HG02763 (cell line): ENCODE data around the gene SEC11C.

Experiments used
- ATAC-seq: cut with Tn5 transposase; IDR thresholded peaks from one replicate; pipeline ENCODE4 v1.9.1; 2021; ENCODE audit warnings: mild to moderate bottlenecking, moderate library complexity; ENCODE audit not compliant: unreplicated experiment

The SEC11C gene

DNA sequence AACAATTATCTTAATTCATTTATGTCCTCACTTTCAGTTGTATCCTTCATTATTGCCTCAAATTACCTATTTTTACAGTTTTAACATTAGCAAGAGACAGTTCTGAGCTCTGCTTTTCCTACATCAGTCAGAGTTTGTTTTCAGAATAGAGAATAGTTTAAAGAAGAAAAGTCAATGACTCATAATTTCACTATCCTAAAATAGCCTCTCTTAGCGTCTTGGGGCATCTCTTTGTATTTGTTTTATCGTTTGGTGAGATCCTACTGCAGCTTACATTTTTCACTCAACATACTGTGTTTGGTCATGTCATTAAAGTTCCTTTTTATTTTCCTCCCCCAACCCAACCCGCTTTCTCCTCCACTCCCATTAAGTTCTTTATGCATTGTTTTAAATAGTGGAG, 3.8 kb downstream of the SEC11C start:
- no peak for ATAC-seq

DNA sequence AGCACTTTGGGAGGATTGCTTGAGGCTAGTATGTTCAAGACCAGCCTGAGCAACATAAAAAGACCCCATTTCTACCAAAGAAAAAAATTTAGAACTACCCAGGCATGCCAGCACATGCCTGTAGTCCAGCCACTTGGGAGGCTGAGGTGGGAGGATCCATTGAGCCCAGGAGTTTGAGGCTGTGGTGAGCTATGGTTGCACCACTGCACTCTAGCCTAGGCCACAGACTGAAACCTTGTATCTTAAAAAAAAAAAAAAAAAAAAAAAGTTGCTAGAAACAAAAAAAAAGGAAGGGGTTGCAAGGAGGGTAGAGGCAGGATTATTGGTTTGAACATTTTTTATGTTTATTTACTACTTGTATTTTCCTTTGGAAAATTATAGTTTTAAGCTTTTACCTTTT, 4.8 kb downstream of the SEC11C start:
- ATAC-seq: no peak

DNA sequence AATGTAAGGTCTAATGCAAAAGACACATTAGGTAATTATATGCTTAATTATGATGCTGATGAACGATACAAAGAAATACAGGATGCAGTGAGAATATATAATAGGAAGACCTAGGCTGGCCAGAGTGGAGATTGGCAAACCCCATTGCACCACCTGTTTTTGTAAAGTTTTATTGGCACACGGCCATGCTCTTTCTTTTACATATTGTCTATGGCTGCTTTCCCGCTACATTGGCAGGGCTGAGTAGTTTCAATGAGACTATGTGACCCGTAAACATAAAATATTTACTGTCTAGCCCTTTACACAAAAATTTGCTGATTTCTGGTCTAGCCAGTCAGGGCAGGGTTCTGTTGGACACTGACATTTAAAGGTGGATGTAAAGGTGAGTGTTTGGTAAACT, 5.4 kb downstream of the SEC11C start:
- no peak for ATAC-seq

DNA sequence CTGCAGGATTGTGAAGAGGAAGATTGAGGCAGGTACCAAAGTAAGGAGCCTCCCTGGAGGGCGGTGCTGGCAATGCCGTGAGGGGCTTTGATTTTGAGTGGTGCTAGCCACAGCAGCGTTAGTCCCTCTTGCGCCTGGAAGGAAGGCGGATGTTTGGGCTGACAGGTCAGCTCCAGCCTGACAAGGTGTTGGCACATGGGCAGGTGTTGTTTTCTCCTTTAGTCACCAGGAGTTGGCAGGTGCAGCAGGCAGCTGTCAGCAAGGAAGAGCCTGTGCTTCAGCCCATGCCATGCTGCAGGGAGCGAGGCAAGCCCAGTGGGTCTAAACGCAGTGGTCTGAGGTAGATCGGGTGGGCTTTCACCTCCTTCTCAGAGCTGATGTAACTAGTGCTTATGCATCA, 8.5 kb downstream of the SEC11C start:
- no peak for ATAC-seq

DNA sequence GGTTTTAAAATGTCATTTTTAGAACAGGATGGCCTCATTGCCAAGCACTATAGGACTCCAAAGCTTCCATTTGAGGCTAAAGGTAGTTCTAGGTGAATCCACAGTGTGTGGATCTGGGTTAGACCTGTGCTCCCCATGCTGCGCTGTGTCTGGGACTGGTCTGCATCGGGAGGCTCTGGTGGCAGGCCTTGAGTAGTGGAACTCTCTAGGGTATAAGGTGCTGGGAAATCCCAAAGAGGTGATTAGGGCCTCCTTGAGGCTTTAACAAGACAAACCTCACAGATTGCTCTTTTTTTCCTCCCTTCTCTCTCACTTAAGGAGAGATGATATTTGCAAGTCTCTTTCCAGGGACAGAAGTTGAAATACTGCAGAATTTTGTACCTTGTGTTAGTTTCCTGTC, 9.3 kb downstream of the SEC11C start:
- no peak for ATAC-seq

DNA sequence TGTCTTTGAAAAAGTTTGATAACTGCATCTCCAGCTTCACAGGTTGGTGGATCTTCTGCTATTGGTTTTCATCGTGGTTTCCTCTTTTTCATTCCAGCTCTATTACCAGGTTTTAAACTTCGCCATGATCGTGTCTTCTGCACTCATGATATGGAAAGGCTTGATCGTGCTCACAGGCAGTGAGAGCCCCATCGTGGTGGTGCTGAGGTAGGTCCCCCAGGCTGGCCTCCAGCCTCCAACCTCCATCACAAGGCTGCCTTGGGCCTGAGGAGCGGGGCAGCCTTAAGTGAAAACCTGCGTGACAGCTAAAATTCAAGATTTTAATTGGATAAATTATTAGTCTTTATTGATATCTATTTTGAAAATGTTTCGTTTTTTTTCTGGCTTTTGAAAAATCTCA, 9.7 kb downstream of the SEC11C start:
- ATAC-seq: no peak

DNA sequence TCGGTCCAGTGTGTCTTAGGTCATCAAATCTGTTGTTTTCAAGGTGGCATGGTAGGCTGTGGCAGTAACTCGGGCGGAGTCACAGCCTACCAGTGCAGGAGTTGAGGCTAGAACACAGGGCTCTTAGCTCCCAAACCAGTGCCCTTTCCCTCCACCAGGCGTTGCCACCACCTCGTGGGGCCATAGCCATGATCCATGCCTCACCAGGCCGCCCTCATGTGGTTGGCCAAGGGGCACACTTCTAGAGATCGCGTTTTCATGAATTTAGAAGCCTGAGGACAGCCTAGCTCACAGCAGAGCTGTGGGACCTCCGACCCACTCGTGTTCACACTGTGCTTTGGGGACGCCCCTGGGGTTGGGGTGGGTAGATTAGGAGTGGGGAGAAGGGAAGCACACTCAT, 10.6 kb downstream of the SEC11C start:
- no peak for ATAC-seq

DNA sequence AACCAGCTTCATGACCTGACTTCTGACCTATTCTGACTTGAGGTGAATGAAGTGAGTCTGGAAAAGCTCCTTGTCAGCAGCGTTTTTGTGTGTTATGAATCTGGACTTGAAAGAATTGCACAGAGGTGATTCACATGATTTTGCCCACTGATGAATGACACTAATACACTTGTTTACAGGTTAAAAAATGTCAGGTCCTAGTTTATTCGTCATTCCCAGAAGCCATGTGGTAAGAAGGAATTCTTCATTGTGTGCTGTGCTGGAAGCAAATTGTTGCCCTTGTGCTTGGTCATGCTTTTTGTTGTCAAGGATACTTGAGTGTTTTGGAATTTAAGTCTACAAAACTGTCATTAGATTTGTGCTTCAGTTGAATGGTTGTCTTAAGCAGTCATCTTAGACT, 15.5 kb downstream of the SEC11C start:
- no peak for ATAC-seq

DNA sequence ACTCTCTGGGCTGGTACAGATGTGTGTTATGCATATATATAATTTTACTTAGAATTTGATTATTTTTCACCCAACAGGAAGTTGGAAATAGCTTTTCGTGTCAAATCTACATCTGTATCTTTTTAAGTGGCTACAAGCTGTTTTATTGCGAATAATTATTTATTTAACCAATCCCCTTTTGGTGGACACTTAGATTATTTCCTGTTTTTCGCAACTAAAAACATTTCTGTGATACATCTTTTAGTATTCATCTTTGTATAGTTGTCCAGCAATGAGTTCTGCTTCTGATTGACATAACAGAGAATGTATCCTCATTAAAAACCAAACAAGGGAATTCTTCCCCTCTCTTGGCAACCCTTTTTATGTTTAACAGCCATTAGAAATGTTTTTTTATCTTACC, 16.6 kb downstream of the SEC11C start:
- no peak for ATAC-seq

DNA sequence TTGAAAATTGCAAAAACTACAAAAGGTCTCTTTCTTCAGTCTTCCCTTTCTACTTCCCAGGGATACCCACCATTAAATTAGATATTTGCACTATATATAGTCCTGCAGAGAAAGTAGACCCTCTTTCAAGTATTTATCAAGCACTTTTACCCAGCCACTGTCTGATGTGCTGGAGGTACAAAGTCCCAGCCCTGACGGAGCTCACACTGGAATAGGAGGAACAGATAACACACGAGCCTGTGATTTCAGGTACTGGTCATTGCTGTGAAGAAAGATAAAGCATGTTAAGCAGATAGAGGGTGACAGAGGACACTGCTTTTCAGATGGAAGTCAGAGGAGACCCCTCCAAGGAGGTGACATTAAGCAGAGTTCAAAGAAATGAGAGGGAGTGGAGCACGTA, 19.6 kb downstream of the SEC11C start:
- ATAC-seq: no peak

DNA sequence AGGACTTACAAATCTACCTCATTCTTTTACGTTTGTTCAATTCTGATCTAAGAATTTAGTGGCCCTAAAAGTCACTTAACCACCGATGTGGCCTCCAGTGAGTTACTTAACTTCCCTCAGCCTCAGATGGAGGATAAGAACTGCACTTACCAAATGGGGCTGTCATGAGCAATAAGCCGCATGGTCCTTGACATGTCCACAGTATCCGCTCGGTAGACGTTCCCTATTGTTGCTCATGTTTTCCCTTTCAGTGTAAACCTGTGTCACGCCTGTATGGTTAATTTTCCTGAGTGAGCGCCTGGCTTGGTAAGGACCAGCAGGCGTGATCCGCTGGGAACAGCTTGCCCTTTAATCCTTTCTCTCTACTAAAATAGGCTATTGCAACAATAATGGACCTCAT, 20.3 kb downstream of the SEC11C start:
- ATAC-seq: no peak

DNA sequence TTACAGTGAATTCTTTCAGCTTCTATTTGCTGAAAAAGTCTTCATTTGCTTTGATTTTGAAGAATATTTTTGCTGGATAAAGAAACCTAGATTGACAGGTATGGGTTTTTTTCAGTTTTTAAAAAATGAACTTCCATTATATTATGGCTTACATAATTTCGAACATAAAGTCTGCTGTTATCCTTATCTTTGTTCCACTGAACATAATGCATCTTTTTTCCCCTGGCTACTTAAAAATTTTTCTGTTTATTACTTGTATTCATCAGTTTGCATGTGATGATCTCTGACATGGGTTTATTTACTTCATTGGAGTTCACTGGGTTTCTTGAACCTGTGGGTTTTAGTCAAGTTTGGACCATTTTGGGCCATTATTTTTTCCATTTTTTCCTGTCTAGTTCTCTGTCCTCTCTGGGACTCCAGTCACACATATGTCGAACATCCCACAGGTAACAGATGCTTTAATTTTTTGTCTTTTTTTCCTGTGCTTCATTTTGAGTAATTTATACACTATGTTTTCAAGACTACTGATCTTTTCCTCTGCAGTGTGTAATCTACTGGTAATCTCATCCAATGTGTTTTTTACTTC, 33.1 kb downstream of the SEC11C start:
- ATAC-seq: no peak

DNA sequence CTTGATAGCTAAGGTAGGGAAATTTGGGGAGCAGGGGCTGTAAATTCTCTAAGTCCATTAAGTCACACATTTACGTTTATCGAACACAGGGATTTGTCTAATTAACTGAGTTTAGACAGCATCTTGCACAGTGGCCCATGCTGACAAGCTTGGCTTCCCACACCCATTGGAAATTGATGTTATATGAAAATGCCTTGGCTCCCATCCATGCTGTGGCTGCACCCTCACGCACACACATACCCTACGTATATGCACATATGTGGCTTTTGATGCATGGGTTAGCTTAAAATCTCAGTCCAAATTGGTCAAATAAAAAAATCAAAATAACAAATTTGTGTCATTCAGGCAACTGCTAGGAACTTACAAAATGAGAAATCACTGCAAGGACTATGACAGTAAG, 37.8 kb downstream of the SEC11C start:
- ATAC-seq: no peak

DNA sequence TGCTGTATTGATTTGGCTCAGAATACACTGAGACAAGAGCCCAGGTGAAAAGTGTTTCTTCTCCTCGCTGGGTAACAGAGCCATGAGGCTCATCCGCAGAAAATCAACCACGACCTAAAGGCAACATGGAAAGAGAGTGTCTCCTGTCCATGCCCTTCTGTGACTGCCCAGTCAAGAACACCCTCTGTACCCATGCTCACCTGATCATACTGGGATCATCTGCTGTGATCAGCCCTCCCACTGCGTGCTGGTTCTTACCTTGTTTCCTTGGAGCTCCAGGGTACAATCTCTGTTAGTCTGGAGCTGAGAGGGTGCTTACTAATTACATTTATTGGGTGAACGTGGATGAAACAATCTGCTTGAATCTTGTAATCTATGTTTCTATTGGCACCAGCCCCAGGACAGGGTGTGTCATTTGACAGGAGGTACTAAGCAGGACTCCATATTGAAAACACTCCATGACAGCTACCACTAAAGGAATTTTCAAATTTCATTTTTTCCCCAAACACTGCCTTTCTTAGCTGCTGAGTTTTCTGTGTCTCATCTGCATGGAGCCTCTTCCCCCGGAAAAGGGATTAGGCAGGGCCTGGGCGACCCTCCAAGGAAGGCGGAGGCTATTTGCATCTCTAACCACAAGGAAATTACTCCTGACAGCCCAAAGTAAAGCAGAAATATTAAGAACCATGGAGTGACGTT, 40.6 kb downstream of the SEC11C start:
- no peak for ATAC-seq

DNA sequence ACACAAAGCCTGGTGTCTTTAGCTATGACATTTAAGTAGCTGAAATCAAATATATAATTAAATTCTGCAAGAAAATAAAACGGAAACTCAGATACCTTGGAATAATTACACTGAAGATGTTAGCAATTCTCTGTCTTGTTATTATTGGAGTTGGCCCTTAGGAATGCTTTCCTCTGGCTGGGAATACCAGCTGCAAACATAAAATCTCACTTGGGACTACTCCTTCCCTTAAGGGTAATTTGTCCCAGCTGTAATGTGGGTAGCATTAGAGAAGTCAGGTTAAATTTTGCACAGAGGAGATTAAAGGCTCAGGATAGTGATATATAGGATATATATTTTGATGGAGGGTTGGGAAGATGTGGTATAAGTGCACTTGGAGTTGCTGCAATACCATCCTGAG, 43.0 kb downstream of the SEC11C start:
- ATAC-seq: no peak

DNA sequence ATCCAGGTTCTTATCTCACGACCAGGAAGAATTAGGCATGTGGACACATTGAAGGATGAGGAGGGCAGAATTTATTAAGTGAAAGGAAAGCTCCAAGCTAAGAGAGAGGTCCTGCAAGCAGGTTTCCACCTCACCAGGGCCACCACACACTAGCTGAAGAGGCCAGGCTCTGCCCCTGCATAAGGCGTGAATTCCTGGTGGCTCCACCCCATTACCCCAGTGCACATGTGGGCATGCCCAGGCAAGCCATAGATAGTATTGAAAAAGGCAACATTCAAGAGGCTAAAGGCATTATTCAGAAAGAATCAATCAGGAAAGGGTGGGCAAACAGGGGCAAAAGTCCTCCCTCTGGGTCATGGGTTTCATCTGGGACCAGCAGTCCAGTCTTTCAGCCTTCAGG, 49.3 kb downstream of the SEC11C start:
- ATAC-seq: no peak

DNA sequence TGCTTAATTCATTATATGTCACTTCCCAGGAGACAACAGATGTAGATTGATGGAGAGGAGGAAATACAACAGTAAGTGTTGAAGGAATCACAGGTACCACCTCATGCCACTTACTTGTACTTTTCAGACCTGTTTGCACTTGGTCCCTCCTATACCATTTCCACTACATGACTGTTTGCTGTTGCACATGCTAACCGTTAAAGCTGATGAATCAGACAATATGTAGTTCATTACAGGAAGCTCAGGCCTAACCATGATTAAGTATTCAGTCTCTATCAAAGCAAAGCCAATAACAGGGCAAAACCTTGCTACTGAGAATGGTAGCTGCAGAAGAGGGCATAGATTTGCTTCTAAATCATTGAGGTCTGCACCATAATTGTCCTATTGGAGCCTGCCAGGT, 50.1 kb downstream of the SEC11C start:
- ATAC-seq: no peak

DNA sequence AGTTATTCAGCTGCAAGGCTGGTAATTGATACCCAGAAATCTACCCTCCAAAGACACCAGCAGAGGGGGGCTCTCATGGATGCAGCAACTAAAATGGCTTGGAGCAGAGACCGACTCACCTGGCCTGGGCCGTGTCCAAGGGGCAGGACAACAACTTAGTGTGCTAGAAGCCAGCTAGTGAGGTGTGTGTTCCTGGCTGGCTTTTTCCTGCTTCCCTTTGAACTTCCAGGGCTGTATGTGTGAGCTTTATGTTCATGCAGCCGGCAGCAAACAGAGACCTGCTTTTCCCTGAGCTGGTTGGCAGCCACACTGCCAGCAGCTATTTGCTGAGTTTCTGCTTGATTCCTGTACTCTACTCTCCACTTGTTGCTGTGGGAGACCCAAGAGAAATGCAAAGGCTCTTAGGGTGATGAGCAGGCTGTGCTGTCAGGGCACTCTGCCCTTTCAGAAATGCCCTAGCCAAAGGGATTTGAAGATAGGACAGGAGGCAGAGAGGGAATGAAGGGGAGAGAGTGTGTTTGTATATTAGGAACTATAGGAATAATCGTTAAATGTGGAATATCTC, 56.6 kb downstream of the SEC11C start:
- no peak for ATAC-seq

DNA sequence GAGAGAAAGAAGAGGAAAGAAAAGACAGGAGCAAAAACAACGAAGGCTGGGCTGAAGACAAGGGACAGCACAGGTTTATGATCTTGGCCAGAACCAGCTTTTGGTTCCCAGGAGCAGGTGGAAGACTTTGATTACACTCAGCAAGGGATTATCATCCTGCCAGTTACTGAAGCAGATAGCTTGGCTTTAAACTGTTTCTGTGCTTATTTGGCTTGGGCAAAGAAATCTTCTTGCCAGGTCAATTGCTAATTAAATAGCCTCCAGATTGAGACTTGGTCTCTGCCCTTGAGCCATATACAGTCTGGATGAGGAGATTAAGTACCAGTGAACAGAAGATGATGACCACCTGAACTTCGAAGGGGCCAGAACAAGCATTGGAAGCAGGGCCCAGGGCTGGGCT, 58.0 kb downstream of the SEC11C start:
- ATAC-seq: no peak

DNA sequence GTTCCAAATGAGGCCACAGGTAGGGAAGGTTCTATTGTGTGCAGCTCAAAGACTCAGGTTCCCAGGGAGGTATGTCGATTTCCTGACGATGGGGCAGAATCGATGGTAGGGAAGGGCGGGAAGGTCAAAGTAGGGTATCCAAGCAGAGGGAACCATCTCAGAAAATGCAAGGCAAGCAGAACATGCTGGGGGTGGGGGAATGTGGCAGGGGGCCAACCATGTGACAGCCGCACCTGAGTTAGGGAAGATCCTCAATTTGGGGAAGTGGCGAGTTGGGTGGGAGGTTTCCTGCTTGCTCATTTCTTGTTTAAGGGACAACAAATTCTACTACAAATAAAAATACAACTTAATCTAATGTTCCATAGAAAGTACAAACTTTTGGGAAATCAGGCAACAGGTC, 58.5 kb downstream of the SEC11C start:
- no peak for ATAC-seq

DNA sequence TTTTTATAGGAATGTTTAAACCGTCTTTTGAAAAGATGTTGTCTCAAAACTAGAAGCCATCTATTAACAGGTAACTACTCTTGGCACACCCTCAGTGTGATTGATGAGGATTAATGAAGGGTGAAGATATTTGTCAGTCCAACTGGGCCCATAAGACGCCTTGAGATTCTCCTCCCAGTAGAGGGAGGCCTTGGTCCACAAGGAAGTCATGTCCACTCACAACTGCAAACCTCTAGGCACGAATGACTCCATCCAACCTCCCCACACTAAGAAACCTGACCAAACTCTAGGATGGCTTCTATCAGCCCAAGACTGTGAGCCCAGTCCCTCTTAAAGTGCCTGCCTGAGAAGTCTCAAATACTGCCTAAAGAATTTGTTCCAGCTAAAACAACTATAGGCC, 61.1 kb downstream of the SEC11C start:
- no peak for ATAC-seq

DNA sequence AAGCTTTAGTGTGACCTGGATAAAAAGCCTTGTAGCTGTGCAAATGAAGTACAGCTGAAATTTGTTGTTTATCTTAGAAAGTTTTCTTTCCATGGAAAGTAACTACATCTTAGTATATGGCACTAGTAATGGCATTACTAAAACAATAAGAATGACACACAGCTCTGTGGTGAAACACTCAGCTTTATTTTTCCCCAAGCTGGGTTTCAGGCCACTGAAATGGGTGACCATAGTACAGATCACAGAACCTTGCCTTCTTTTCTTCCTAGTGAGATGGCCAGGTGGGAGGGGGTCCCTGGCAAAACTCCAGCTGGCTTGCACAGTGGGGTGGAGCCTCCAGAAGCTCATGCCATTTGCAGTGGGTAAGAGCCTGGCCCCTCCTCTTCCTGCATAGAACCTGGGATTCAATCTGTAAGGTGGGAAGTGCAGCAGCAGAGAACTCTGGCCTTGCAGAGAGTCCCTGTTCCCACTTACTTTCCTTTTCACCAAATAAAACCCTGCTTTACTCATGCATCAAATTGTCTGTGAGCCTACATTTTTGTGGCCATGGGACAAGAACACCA, 62.7 kb downstream of the SEC11C start:
- ATAC-seq: no peak

DNA sequence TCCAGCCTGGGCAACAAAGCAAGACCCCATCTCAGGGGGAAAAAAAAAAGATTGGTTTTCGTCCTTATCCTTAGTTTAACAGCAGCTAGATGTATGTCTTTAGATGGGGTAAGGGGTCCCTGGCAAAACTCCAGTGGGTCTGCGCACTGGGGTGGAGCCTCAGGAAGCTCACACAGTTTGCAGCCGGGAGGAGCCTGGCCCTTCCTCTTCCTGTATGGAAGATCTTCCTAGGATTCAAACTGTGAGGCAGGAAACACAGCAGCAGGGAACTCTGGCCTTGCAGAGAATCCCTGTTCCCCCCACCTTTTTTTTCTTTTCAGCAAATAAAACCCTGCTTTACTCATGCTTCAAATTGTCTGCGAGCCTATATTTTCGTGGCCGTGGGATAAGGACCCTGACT, 67.8 kb downstream of the SEC11C start:
- no peak for ATAC-seq
